Suprapubic skin (tissue), 4 donors: ENCODE data around the gene SAMD4A. TPM values are rescaled to one million over a fixed set of nuclear protein-coding genes. Genes with fewer than 3 reads are reported as not detected.

ENCODE experiments used
- DNase-seq, 2 donors: peaks; one replicate each; pipeline ENCODE4 v3.0.0-alpha.2; 2019; ENCODE audit warnings: low spot score in 2 of 2
- H3K27ac ChIP-seq: fragments of 200-600 bp; sonication (generic); one replicate; pipeline ENCODE4 v1.5.1; 2019
- H3K27me3 ChIP-seq: fragments of 200-600 bp; sonication (generic); one replicate; pipeline ENCODE4 v1.5.1; 2019
- H3K36me3 ChIP-seq: fragments of 200-600 bp; sonication (generic); one replicate; pipeline ENCODE4 v1.5.1; 2019
- H3K4me1 ChIP-seq: fragments of 200-600 bp; sonication (generic); one replicate; pipeline ENCODE4 v1.5.1; 2019
- H3K4me3 ChIP-seq: fragments of 200-600 bp; sonication (generic); one replicate; pipeline ENCODE4 v1.5.1; 2019; ENCODE audit warnings: mild to moderate bottlenecking
- H3K9me3 ChIP-seq: fragments of 200-600 bp; sonication (generic); one replicate; pipeline ENCODE4 v1.5.1; 2019
- EP300 ChIP-seq: sonication (generic); formaldehyde crosslinking; IDR thresholded peaks from one replicate; pipeline ENCODE4 v1.6.1; 2017; ENCODE audit warnings: antibody characterized with exemption
- POLR2A ChIP-seq, 2 donors: fragments of 450-650 bp; IDR thresholded peaks; one replicate each; pipeline ENCODE4 v1.6.1; 2017; ENCODE audit warnings: antibody characterized with exemption in 2 of 2, mild to moderate bottlenecking in 2 of 2, moderate library complexity in 2 of 2
- POLR2AphosphoS5 ChIP-seq, 3 donors: sonication (generic); formaldehyde crosslinking; IDR thresholded peaks; one replicate each; pipeline ENCODE4 v1.6.1; 2017; ENCODE audit warnings: antibody characterized with exemption in 3 of 3
- WGBS: methylation state at CpG from one replicate; pipeline ENCODE4 v1.1.5; 2018; 5-methylcytosine and 5-hydroxymethylcytosine counted together
- total RNA-seq, 4 donors: library from RNA; depleted of rRNA; stranded (reverse); fragments of >200 nt; gene quantifications; one replicate each; pipeline ENCODE4 v1.1.0, GENCODE V29; 2016
- TF ChIP-seq, protein P1 (sequence below), 2 donors: fragments of 200-600 bp in 1 of 2; fragments of 450-650 bp in 1 of 2; sonication (generic) in 1 of 2; IDR thresholded peaks; one replicate each; pipeline ENCODE4 v1.5.1; 2016 to 2019; ENCODE audit warnings: antibody characterized with exemption in 2 of 2, mild to moderate bottlenecking in 1 of 2, moderate library complexity in 1 of 2

Gene SAMD4A
- total RNA-seq, 4 donors from 2014 or later, result 7.7 to 26.6 (median 9.7) TPM

DNA sequence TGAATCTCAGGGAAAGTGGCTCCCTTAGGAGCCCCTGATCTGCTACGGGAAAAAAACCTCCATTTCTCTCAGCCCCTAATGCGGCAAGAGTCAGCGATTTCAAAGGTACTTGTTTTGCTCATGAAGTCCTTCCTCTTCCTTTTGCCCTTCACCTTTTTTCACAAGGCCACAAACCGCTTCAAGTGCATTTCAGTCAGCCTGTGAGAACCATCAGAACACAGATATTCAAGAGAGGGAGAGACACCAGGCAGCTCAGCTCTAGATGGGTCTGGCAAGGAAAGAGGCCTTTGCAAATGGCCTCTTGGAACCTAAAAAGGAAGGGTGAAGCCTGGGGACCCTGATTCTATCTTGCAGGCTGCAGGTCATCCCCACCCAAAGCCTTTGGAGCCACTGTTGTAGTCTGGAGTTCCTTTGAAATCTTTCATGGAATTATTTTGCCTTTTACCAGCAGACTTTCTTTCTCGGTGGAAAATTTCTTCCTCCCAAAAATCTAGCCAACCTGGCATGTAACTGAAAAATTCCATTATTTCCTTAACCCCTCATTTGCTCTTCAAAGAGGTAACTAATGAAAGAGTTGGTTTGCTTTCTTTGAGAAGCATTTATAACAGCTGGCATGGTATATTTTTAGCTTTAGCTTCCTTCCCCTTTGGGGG lies 145.0 kb downstream of the SAMD4A start:
- Histone ChIP-seq H3K27me3 (no peaks in the 10 kb centered on the region), H3K9me3 (no peaks in the 10 kb centered on the region), H3K4me3 (no peak overlapping the region), H3K4me1 (peaks cover 26% of the 10 kb centered on the region), H3K36me3 (no peaks in the 10 kb centered on the region), H3K27ac (peak overlapping the region; percentile 76)
- 49% methylated on average over 5 of the region's 5 CpGs for WGBS
- TF ChIP-seq, protein P1, sequence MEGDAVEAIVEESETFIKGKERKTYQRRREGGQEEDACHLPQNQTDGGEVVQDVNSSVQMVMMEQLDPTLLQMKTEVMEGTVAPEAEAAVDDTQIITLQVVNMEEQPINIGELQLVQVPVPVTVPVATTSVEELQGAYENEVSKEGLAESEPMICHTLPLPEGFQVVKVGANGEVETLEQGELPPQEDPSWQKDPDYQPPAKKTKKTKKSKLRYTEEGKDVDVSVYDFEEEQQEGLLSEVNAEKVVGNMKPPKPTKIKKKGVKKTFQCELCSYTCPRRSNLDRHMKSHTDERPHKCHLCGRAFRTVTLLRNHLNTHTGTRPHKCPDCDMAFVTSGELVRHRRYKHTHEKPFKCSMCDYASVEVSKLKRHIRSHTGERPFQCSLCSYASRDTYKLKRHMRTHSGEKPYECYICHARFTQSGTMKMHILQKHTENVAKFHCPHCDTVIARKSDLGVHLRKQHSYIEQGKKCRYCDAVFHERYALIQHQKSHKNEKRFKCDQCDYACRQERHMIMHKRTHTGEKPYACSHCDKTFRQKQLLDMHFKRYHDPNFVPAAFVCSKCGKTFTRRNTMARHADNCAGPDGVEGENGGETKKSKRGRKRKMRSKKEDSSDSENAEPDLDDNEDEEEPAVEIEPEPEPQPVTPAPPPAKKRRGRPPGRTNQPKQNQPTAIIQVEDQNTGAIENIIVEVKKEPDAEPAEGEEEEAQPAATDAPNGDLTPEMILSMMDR (IDR thresholded peaks at IDR 0.05), result no peak
- no peak for TF ChIP-seq EP300
- DNase-seq, result no peak

DNA sequence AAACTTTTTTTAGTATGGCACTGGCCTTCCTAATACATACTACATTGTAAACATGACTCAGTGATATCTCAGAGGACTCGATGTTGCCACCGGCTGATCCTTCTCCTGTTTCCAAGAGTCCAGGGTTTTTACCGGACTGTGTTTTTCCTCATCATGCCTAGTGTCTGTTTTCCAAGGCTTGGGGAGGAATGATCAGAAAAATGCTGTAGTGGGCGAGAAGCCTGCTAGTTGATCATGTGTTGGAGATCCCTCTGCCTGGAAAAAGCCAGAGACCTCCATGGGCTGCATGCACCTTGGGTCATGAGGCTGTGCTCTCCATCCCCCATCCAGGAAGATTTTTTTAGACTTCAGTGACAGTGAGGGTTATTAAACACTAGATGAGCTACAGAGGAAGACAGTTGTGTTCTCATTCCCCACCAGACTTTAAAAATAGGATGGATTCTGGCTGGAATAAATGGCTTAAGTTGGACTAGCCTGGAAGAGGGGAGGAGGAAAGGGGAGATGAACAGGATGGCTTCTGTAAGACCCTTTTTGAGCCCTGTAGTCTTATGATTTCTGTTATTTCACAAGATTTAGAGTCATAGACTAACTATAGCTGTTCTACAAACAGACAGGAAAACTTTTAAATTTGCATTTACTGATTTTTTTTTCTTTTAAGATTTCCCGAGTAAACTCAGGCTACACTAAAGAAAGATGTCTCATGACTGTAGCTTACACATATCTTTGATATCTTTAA lies 145.7 kb downstream of the SAMD4A start:
- WGBS, result 48% methylated on average over 5 of the region's 5 CpGs
- no peak for DNase-seq

DNA sequence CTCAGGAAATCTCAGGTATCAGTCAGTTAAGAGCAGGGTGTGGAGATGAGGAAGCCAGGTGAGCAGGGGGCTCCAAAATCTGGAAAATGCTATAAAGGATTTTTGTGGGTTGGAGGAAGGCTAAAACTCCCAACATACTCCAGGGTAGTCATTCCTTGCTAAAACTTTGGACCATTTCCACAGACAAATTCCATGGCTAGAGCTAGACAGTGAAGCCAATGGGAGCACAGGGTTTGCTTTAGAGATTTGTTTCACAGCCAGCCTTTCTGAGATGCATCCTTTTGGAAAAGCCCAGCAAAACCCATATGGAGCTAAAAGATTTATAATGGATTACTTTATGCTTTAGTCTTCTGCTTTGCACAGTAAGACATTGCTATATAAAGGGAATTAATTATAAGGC lies 146.5 kb downstream of the SAMD4A start:
- no peak overlapping the region for H3K4me3 ChIP-seq
- H3K9me3 ChIP-seq, result no peaks in the 10 kb centered on the region
- peaks cover 26% of the 10 kb centered on the region for H3K4me1 ChIP-seq
- no peak for DNase-seq
- TF ChIP-seq, protein P1 (IDR thresholded peaks at IDR 0.05), result no peak
- TF ChIP-seq EP300, result no peak
- TF ChIP-seq POLR2A (IDR thresholded peaks at IDR 0.05), result no peak
- TF ChIP-seq POLR2AphosphoS5 (IDR thresholded peaks at IDR 0.05), result no peak
- no peaks in the 10 kb centered on the region for H3K36me3 ChIP-seq
- no peaks in the 10 kb centered on the region for H3K27me3 ChIP-seq
- H3K27ac ChIP-seq, result peak overlapping the region; percentile 76

More for the DNA sequence above, 145.7 kb downstream of the SAMD4A start:
- H3K9me3 ChIP-seq, result no peaks in the 10 kb centered on the region
- TF ChIP-seq EP300, result no peak
- TF ChIP-seq, protein P1 (IDR thresholded peaks at IDR 0.05), result no peak
- TF ChIP-seq POLR2A (IDR thresholded peaks at IDR 0.05), result no peak
- TF ChIP-seq POLR2AphosphoS5 (IDR thresholded peaks at IDR 0.05), result no peak
- peaks cover 26% of the 10 kb centered on the region for H3K4me1 ChIP-seq
- no peak overlapping the region for H3K4me3 ChIP-seq
- H3K27me3 ChIP-seq, result no peaks in the 10 kb centered on the region
- no peaks in the 10 kb centered on the region for H3K36me3 ChIP-seq
- peak overlapping the region; percentile 76 for H3K27ac ChIP-seq

DNA sequence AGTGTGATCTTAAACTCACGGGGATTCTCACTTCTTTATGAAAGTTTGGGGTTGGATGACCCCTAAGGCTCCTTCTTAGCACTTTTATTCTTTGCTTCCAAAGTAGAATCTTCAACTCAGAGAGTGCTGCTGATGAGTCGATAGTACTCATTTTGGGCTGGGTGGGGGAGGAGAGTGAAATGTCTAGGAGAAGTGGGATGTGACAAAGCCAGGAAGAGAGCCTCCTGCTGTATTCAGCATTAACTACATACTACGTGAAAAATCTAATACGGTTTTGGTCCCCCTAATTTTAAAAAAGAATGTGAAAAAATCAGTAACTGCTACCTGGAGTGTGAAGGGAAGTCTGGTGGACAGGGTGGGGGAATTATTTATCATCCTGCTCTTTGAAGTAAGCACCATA lies 148.3 kb downstream of the SAMD4A start:
- DNase-seq, result no peak
- Histone ChIP-seq H3K36me3 (no peaks in the 10 kb centered on the region), H3K27me3 (no peaks in the 10 kb centered on the region), H3K9me3 (no peaks in the 10 kb centered on the region), H3K27ac (no peak overlapping the region), H3K4me1 (peaks cover 26% of the 10 kb centered on the region), H3K4me3 (no peak overlapping the region)
- TF ChIP-seq EP300 (no peak), POLR2A (IDR thresholded peaks at IDR 0.05) (no peak), POLR2AphosphoS5 (IDR thresholded peaks at IDR 0.05) (no peak)
- TF ChIP-seq, protein P1 (IDR thresholded peaks at IDR 0.05), result no peak
- WGBS, result 67% methylated on average over 4 of the region's 4 CpGs

DNA sequence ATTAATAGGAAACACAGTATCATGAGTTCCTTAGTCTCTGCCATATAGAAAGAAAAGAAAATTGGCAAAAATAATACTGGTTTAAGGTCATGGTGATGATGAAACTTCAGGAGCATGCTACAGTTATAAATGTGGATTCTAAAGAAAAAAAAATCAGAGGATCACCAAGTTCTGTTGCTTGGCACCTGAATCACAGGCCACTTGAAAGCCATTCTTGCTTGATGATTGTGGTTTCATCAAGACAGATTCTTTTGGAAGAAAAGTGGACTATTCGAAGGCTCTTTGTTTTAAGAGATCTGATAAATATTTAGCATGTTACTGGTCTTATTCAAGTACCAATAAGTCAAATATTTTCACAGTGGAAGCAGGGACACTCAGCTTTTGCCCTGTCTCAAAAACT lies 148.9 kb downstream of the SAMD4A start:
- TF ChIP-seq, protein P1 (IDR thresholded peaks at IDR 0.05), result no peak
- TF ChIP-seq POLR2A (IDR thresholded peaks at IDR 0.05), result no peak
- TF ChIP-seq EP300, result no peak
- TF ChIP-seq POLR2AphosphoS5 (IDR thresholded peaks at IDR 0.05), result no peak

More for the DNA sequence above, 148.9 kb downstream of the SAMD4A start:
- H3K36me3 ChIP-seq, result no peaks in the 10 kb centered on the region
- no peak overlapping the region for H3K27ac ChIP-seq
- WGBS, result 74% methylated on average over 1 of the region's 1 CpG
- H3K4me3 ChIP-seq, result no peak overlapping the region
- no peaks in the 10 kb centered on the region for H3K9me3 ChIP-seq
- H3K27me3 ChIP-seq, result no peaks in the 10 kb centered on the region
- peaks cover 26% of the 10 kb centered on the region for H3K4me1 ChIP-seq
- DNase-seq, result no peak
